DOHH2 (cell line): ENCODE measurements around the gene GMDS.

Source experiments
- EZH2phosphoT487 ChIP-seq: fragments of 200-600 bp; sonication (generic); IDR thresholded peaks from 2 replicates; pipeline ENCODE4 v1.6.1; 2017; ENCODE audit warnings: borderline replicate concordance, mild to moderate bottlenecking, antibody characterized with exemption, low read length, moderate library complexity, mixed read lengths
- TF ChIP-seq, protein P1 (sequence below): fragments of 200-600 bp; sonication (generic); IDR thresholded peaks from one replicate; pipeline ENCODE4 v1.5.1; 2014; ENCODE audit warnings: antibody characterized with exemption, mild to moderate bottlenecking, low read depth, low read length; ENCODE audit not compliant: poor library complexity, severe bottlenecking

- TF ChIP-seq, protein P1, sequence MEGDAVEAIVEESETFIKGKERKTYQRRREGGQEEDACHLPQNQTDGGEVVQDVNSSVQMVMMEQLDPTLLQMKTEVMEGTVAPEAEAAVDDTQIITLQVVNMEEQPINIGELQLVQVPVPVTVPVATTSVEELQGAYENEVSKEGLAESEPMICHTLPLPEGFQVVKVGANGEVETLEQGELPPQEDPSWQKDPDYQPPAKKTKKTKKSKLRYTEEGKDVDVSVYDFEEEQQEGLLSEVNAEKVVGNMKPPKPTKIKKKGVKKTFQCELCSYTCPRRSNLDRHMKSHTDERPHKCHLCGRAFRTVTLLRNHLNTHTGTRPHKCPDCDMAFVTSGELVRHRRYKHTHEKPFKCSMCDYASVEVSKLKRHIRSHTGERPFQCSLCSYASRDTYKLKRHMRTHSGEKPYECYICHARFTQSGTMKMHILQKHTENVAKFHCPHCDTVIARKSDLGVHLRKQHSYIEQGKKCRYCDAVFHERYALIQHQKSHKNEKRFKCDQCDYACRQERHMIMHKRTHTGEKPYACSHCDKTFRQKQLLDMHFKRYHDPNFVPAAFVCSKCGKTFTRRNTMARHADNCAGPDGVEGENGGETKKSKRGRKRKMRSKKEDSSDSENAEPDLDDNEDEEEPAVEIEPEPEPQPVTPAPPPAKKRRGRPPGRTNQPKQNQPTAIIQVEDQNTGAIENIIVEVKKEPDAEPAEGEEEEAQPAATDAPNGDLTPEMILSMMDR: no peak
- no peak for TF ChIP-seq EZH2phosphoT487
Observed at GRCh38 chr6:1663511-1663910, 581.9 kb downstream of the GMDS start.
